GM21390 (cell line): ENCODE data around the gene SNX30.
A peak's percentile ranks its signal among the peaks of the same experiment; 100 is the strongest.

Experiments
- ATAC-seq: cut with Tn5 transposase; IDR thresholded peaks from one replicate; pipeline ENCODE4 v1.9.1; 2021; ENCODE audit not compliant: unreplicated experiment

SNX30 gene

GRCh38 chr9:112752334-112753125 is 2.0 kb downstream of the SNX30 start:
- ATAC-seq: no peak

- no peak for ATAC-seq
These were observed 3.2 kb downstream of the SNX30 start for GRCh38 chr9:112753725-112754124.

GRCh38 chr9:112754578-112754977 is 4.0 kb downstream of the SNX30 start:
- ATAC-seq: no peak

GRCh38 chr9:112755016-112755427 is 4.5 kb downstream of the SNX30 start:
- no peak for ATAC-seq

GRCh38 chr9:112755675-112756074 is 5.1 kb downstream of the SNX30 start:
- ATAC-seq: no peak

GRCh38 chr9:112757282-112757883 is 6.8 kb downstream of the SNX30 start:
- ATAC-seq: no peak

- ATAC-seq: no peak
These were observed 7.4 kb downstream of the SNX30 start for GRCh38 chr9:112757940-112758339.

- no peak for ATAC-seq
These were observed 10.3 kb downstream of the SNX30 start for GRCh38 chr9:112760821-112761220.

- ATAC-seq: no peak
These were observed 11.5 kb downstream of the SNX30 start for GRCh38 chr9:112761912-112762655.

- ATAC-seq: no peak
These were observed 12.4 kb downstream of the SNX30 start for GRCh38 chr9:112762726-112763518.

- no peak for ATAC-seq
These were observed 13.8 kb downstream of the SNX30 start for GRCh38 chr9:112764344-112764743.

- ATAC-seq: no peak
These were observed 14.3 kb downstream of the SNX30 start for GRCh38 chr9:112764837-112765236.

- no peak for ATAC-seq
These were observed 14.7 kb downstream of the SNX30 start for GRCh38 chr9:112765281-112765680.

- no peak for ATAC-seq
These were observed 21.0 kb downstream of the SNX30 start for GRCh38 chr9:112771359-112772214.

- ATAC-seq: no peak
These were observed 21.6 kb downstream of the SNX30 start for GRCh38 chr9:112772215-112772509.

GRCh38 chr9:112772551-112772950 is 22.0 kb downstream of the SNX30 start:
- ATAC-seq: no peak

- peak; percentile 69 for ATAC-seq
These were observed 23.7 kb downstream of the SNX30 start for GRCh38 chr9:112774006-112774996.

GRCh38 chr9:112777914-112778313 is 27.4 kb downstream of the SNX30 start:
- no peak for ATAC-seq

- ATAC-seq: no peak
These were observed 30.0 kb downstream of the SNX30 start for GRCh38 chr9:112780450-112781036.
